ENCODE measurements around the gene GRIK1. TPM values are rescaled to one million over a fixed set of nuclear protein-coding genes. Genes with fewer than 3 reads are reported as not detected.

The GRIK1 gene
- total RNA-seq, 3 donors from 2014 or later: 0.38 to 0.41 TPM; not detected in 1

DNA sequence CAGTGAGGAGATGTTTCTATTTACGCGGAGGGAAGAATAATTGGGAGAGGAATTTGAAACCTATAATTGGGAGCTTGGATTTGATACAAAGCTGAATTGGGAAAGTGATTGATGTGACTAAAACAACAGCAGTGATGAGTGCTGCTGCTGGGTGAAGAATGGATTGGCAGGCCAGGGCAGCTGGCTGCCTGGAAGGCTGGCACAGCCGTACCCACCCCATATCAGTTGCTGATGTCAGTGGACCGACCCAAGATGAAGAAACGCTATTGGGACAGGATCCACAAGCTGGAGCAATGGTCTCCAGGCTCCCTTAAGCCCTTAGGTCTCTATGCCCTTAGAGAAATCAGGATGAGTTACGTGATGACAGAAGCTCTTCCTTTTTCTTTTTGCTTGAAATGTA lies 47.4 kb downstream of the GRIK1 start:
- no peaks in the 10 kb centered on the region for H3K36me3 ChIP-seq (ENCODE audit: low read depth)
- intact Hi-C loops (cut with DNase I, micrococcal nuclease): no loop called here
- H3K4me3 ChIP-seq: no peak overlapping the region
- DNase-seq (no peak), ATAC-seq (no peak)
- TF ChIP-seq, protein P1, sequence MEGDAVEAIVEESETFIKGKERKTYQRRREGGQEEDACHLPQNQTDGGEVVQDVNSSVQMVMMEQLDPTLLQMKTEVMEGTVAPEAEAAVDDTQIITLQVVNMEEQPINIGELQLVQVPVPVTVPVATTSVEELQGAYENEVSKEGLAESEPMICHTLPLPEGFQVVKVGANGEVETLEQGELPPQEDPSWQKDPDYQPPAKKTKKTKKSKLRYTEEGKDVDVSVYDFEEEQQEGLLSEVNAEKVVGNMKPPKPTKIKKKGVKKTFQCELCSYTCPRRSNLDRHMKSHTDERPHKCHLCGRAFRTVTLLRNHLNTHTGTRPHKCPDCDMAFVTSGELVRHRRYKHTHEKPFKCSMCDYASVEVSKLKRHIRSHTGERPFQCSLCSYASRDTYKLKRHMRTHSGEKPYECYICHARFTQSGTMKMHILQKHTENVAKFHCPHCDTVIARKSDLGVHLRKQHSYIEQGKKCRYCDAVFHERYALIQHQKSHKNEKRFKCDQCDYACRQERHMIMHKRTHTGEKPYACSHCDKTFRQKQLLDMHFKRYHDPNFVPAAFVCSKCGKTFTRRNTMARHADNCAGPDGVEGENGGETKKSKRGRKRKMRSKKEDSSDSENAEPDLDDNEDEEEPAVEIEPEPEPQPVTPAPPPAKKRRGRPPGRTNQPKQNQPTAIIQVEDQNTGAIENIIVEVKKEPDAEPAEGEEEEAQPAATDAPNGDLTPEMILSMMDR (IDR thresholded peaks at IDR 0.05): no peak
- no peaks in the 10 kb centered on the region for H3K9me3 ChIP-seq
- H3K4me1 ChIP-seq (ENCODE audit: low read depth): no peaks in the 10 kb centered on the region

DNA sequence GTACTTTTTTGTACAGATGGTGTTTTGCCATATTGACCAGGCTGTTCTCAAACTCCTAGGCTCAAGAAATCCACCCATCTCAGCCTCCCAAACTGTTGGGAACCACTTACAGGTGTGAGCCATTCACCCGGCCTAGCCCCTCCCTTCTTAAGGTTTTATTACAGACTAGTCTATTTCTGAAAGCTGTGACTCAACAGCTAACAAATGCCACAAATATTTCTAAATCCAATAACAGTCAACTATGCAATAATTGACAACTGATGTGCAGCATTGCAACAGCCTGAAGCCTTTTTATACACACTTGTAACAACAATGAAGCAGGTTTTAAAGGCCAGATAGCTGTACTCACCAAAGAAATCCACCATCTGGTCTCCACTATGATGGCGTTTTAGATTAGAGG lies 51.4 kb downstream of the GRIK1 start:
- intact Hi-C loops (cut with DNase I, micrococcal nuclease): no loop called here
- ATAC-seq: no peak
- Histone ChIP-seq H3K4me3 (no peak overlapping the region), H3K4me1 (ENCODE audit: low read depth) (no peaks in the 10 kb centered on the region), H3K9me3 (no peaks in the 10 kb centered on the region), H3K36me3 (ENCODE audit: low read depth) (no peaks in the 10 kb centered on the region)
- TF ChIP-seq, protein P1 (IDR thresholded peaks at IDR 0.05): no peak
- DNase-seq: no peak

DNA sequence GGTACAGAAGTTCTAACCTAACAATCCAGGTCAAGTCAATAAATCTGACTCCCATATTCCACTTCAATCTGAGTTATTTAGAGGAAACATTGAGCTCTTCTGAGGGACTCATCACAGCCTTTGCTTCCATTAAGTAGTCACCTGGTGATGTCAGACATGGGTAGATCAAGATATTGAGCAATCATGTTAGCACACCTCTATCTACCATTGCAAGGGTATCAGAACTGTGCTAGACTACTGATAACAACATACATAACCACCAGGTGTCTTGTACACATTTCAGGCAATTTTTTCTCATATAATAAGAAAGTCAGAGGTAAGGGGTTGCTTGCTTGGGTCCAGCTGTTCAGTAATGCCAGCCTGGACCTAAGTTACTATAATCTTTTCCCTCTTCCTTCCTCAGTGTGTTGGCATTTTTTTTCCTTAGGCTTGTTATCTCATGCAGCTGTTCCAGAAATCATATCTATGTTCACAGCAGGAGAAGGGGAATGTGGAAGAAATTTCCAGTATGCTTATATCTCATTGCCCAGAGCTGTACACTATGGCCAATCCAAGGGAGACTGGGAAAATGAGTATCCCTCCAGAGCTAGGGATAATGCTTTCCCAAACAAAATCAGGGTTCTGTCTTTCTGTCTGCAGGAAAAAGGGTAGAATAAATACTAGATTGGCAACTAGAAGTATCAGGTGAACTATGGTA lies 52.3 kb downstream of the GRIK1 start:
- H3K9me3 ChIP-seq: no peaks in the 10 kb centered on the region
- ATAC-seq (no peak), DNase-seq (no peak)
- no peaks in the 10 kb centered on the region for H3K36me3 ChIP-seq (ENCODE audit: low read depth)
- H3K4me3 ChIP-seq: no peak overlapping the region
- TF ChIP-seq, protein P1 (IDR thresholded peaks at IDR 0.05): no peak
- no peaks in the 10 kb centered on the region for H3K4me1 ChIP-seq (ENCODE audit: low read depth)
- intact Hi-C loops (cut with DNase I, micrococcal nuclease): no loop called here

DNA sequence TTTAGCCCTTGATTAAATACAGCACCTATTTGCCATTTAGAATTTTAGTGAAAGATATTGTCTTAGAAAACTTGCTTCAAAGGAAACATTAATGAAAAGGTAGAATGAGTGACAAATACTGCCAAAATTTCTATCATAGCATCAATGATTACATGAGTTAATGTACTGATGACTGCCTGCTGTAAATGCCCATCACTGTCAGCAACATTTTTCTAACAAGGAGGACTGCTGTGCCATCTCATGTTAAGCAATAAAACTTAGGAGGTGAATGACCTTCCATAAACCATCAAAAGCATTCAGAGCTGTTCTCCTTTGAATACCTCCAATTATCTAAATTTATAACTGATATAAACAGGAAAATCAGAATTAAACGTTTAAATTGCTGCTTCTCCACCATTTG lies 54.3 kb downstream of the GRIK1 start:
- intact Hi-C loops (cut with DNase I, micrococcal nuclease): no loop called here
- no peaks in the 10 kb centered on the region for H3K36me3 ChIP-seq (ENCODE audit: low read depth)
- no peak for ATAC-seq
- no peaks in the 10 kb centered on the region for H3K9me3 ChIP-seq
- H3K4me1 ChIP-seq (ENCODE audit: low read depth): no peaks in the 10 kb centered on the region
- no peak overlapping the region for H3K4me3 ChIP-seq
- TF ChIP-seq, protein P1 (IDR thresholded peaks at IDR 0.05): no peak
- DNase-seq: no peak

DNA sequence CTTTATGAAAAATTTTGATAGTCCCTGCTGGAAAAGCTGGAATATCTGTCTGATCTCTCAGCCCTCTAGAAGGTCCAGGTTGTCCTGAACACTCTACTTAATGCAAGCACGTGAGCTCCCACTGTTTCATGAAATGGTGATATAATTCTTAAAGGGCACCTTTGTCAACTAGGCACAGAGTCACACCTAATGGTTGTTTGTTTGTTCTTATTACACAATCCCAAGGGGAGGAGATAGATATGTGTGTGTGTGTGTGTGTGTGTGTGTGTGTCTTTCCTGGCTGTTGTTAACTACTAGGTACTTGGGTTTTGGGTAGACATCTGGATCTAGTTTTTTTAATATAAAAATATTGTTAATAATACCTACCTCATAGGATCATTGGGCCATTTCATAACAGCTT lies 63.9 kb downstream of the GRIK1 start:
- TF ChIP-seq, protein P1 (IDR thresholded peaks at IDR 0.05): no peak
- intact Hi-C loops (cut with DNase I, micrococcal nuclease): no loop called here
- Histone ChIP-seq H3K4me1 (ENCODE audit: low read depth) (no peaks in the 10 kb centered on the region), H3K9me3 (no peaks in the 10 kb centered on the region), H3K4me3 (no peak overlapping the region), H3K36me3 (ENCODE audit: low read depth) (no peaks in the 10 kb centered on the region)
- ATAC-seq (no peak), DNase-seq (no peak)

All from mucosa of descending colon (tissue), 3 donors.